Gastroesophageal sphincter (tissue), 4 donors: ENCODE data around the gene LMNA. TPM values are rescaled to one million over a fixed set of nuclear protein-coding genes. Genes with fewer than 3 reads are reported as not detected.
"Not testable (repeated sequence)": the region's sequence is repeated elsewhere in the genome, so short reads cannot be mapped to it uniquely, and the experiment has no call there.

Experiments
- ATAC-seq: fragments of 150-250 bp; one replicate; pipeline ENCODE4 v1.9.1; 2016; ENCODE audit warnings: mild to moderate bottlenecking, moderate library complexity
- H3K27ac ChIP-seq, 4 donors: fragments of 200-600 bp; sonication (generic) in 3 of 4; 1 replicate in 3 of 4; 2 replicates in 1 of 4; pipeline ENCODE4 v1.5.1; 2016 to 2019
- H3K27me3 ChIP-seq: fragments of 200-600 bp; sonication (generic); one replicate; pipeline ENCODE4 v1.5.1; 2019
- H3K36me3 ChIP-seq, 2 donors: fragments of 200-600 bp; sonication (generic); one replicate each; pipeline ENCODE4 v1.5.1; 2019; ENCODE audit warnings: control low read depth in 1 of 2
- H3K4me1 ChIP-seq, 3 donors: fragments of 200-600 bp; sonication (generic); 1 replicate in 2 of 3; 2 replicates in 1 of 3; pipeline ENCODE4 v1.5.1; 2016 to 2019; ENCODE audit warnings: control low read depth in 2 of 3
- H3K4me3 ChIP-seq, 2 donors: fragments of 200-600 bp; sonication (generic); one replicate each; pipeline ENCODE4 v1.5.1; 2019; ENCODE audit warnings: mild to moderate bottlenecking in 1 of 2, moderate library complexity in 1 of 2
- H3K9me3 ChIP-seq, 3 donors: fragments of 200-600 bp; sonication (generic); one replicate each; pipeline ENCODE4 v1.5.1; 2017 to 2019; ENCODE audit warnings: control low read depth in 2 of 3
- EP300 ChIP-seq: sonication (generic); formaldehyde crosslinking; IDR thresholded peaks from one replicate; pipeline ENCODE4 v1.6.1; 2017; ENCODE audit warnings: antibody characterized with exemption, mild to moderate bottlenecking
- POLR2A ChIP-seq, 2 donors: fragments of 450-650 bp; IDR thresholded peaks; one replicate each; pipeline ENCODE4 v1.6.1; 2017; ENCODE audit warnings: antibody characterized with exemption in 2 of 2, mild to moderate bottlenecking in 2 of 2, moderate library complexity in 1 of 2
- POLR2AphosphoS5 ChIP-seq: sonication (generic); formaldehyde crosslinking; IDR thresholded peaks from one replicate; pipeline ENCODE4 v1.6.1; 2017; ENCODE audit warnings: antibody characterized with exemption
- WGBS, 2 donors: methylation state at CpG; one replicate each; pipeline ENCODE4 v1.1.5; 2018; ENCODE audit warnings: low coverage in 1 of 2; 5-methylcytosine and 5-hydroxymethylcytosine counted together
- total RNA-seq, 4 donors: library from RNA; depleted of rRNA; stranded (reverse); fragments of >200 nt; gene quantifications; one replicate each; pipeline ENCODE4 v1.1.0, GENCODE V29; 2016
- TF ChIP-seq, protein P1 (sequence below), 4 experiments: fragments of 200-600 bp in 2 of 4; fragments of 450-650 bp in 2 of 4; sonication (generic) in 1 of 4; IDR thresholded peaks; one replicate each; pipeline ENCODE4 v1.5.1; 2017 to 2019; ENCODE audit warnings: antibody characterized with exemption in 4 of 4, mild to moderate bottlenecking in 2 of 4, moderate library complexity in 2 of 4

Gene LMNA
- total RNA-seq, 4 donors from 2014 or later, result 327 to 617 (median 519) TPM

GRCh38 chr1:156180471-156180870, 66.0 kb downstream of the LMNA start:
- no peak overlapping the region for H3K27ac ChIP-seq
- ATAC-seq, result no peak
- peaks cover 0 to 14% of the 10 kb centered on the region in 2 donors for H3K36me3 ChIP-seq
- H3K27me3 ChIP-seq, result peaks cover 5% of the 10 kb centered on the region
- TF ChIP-seq, protein P1, sequence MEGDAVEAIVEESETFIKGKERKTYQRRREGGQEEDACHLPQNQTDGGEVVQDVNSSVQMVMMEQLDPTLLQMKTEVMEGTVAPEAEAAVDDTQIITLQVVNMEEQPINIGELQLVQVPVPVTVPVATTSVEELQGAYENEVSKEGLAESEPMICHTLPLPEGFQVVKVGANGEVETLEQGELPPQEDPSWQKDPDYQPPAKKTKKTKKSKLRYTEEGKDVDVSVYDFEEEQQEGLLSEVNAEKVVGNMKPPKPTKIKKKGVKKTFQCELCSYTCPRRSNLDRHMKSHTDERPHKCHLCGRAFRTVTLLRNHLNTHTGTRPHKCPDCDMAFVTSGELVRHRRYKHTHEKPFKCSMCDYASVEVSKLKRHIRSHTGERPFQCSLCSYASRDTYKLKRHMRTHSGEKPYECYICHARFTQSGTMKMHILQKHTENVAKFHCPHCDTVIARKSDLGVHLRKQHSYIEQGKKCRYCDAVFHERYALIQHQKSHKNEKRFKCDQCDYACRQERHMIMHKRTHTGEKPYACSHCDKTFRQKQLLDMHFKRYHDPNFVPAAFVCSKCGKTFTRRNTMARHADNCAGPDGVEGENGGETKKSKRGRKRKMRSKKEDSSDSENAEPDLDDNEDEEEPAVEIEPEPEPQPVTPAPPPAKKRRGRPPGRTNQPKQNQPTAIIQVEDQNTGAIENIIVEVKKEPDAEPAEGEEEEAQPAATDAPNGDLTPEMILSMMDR (IDR thresholded peaks at IDR 0.05), result no peak
- TF ChIP-seq EP300, result no peak
- no peak for TF ChIP-seq POLR2A (IDR thresholded peaks at IDR 0.05)
- no peak for TF ChIP-seq POLR2AphosphoS5
- no peaks in the 10 kb centered on the region for H3K4me1 ChIP-seq
- no peak overlapping the region for H3K4me3 ChIP-seq
- 100% methylated on average over 2 to 3 of the region's 3 CpGs for WGBS, 2 donors
- no peaks in the 10 kb centered on the region for H3K9me3 ChIP-seq

DNA sequence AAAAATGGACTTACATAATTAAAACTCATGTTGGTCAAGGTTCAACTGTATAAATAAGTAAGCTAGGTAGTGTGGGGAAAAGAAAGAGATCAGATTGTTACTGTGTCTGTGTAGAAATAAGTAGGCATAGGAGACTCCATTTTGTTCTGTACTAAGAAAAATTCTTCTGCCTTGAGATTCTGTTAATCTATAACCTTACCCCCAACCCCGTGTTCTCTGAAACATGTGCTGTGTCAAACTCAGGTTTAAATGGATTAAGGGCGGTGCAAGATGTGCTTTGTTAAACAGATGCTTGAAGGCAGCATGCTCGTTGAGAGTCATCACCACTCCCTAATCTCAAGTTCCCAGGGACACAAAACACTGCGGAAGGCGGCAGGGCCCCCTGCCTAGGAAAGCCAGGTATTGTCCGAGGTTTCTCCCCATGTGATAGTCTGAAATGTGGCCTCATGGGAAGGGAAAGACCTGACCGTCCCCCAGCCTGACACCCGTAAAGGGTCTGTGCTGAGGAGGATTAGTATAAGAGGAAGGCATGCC, 66.9 kb downstream of the LMNA start:
- H3K27ac ChIP-seq, H3K9me3 ChIP-seq, ATAC-seq, H3K27me3 ChIP-seq, H3K4me1 ChIP-seq, H3K4me3 ChIP-seq, H3K36me3 ChIP-seq: not testable (repeated sequence)
- WGBS, 2 donors, result 29 to 35% methylated on average over 4 to 8 of the region's 8 CpGs

GRCh38 chr1:156182010-156182779, 67.7 kb downstream of the LMNA start:
- not testable (repeated sequence) for H3K36me3 ChIP-seq, H3K4me1 ChIP-seq, H3K27ac ChIP-seq, ATAC-seq, H3K9me3 ChIP-seq, H3K4me3 ChIP-seq, H3K27me3 ChIP-seq
- WGBS, 2 donors, result 59 to 81% methylated on average over 7 to 9 of the region's 12 CpGs

GRCh38 chr1:156186347-156187177, 72.1 kb downstream of the LMNA start:
- not testable (repeated sequence) for H3K4me3 ChIP-seq, H3K27me3 ChIP-seq, H3K9me3 ChIP-seq, ATAC-seq, H3K4me1 ChIP-seq, H3K36me3 ChIP-seq, H3K27ac ChIP-seq
- 81 to 88% methylated on average over 1 to 2 of the region's 2 CpGs for WGBS, 2 donors

Other genes starting within 250 kb of the LMNA start
- gene RIT1, start 203.4 kb upstream of the LMNA start, total RNA-seq, result 10 to 100 TPM; 25.0 to 37.1 (median 30.0) TPM
- 10 to 100 TPM; 20.4 to 57.4 (median 34.6) TPM for gene KHDC4, start 180.3 kb upstream of the LMNA start, total RNA-seq
- gene RXFP4, start 173.1 kb upstream of the LMNA start, total RNA-seq, result under 1 TPM in 1 of 4 donors, not detected in 3; 0.27 TPM
- gene ARHGEF2, start 136.2 kb upstream of the LMNA start, total RNA-seq, result 10 to 100 TPM; 69.7 to 94.0 (median 82.6) TPM
- gene SSR2, start 93.8 kb upstream of the LMNA start, total RNA-seq, result 100 to 1,000 TPM; 103 to 157 (median 146) TPM
- 10 to 100 TPM; 19.6 to 29.6 (median 24.8) TPM for gene UBQLN4, start 60.9 kb upstream of the LMNA start, total RNA-seq
- gene LAMTOR2, start 59.9 kb upstream of the LMNA start, total RNA-seq, result 10 to 100 TPM; 66.8 to 79.3 (median 73.1) TPM
- gene RAB25, start 53.6 kb upstream of the LMNA start, total RNA-seq, result 10 to 100 TPM in 1 of 4 donors, not detected in 3; 22.1 TPM
- under 1 TPM; under 0.01 to 0.78 (median 0.52) TPM for gene MEX3A, start 32.2 kb upstream of the LMNA start, total RNA-seq
- 1 to 10 TPM; 1.7 to 7.5 (median 3.4) TPM for gene SEMA4A, start 38.9 kb downstream of the LMNA start, total RNA-seq
- 10 to 100 TPM in 3 of 4 donors, 1 to 10 TPM in 1; 9.4 to 17.0 (median 12.7) TPM for gene SLC25A44, start 79.4 kb downstream of the LMNA start, total RNA-seq
- gene PMF1, start 98.3 kb downstream of the LMNA start, total RNA-seq, result 10 to 100 TPM; 49.3 to 58.9 (median 51.8) TPM
- under 1 TPM in 1 of 4 donors, not detected in 3; 0.54 TPM for gene BGLAP, start 127.5 kb downstream of the LMNA start, total RNA-seq
- 1 to 10 TPM; 1.2 to 3.4 (median 1.6) TPM for gene PAQR6, start 133.3 kb downstream of the LMNA start, total RNA-seq
- gene SMG5, start 168.1 kb downstream of the LMNA start, total RNA-seq, result 100 to 1,000 TPM in 1 of 4 donors, 10 to 100 TPM in 3; 60.2 to 106 (median 69.1) TPM
- gene TMEM79, start 169.6 kb downstream of the LMNA start, total RNA-seq, result 1 to 10 TPM; 1.6 to 4.7 (median 3.2) TPM
- gene GLMP, start 181.0 kb downstream of the LMNA start, total RNA-seq, result 10 to 100 TPM; 31.9 to 53.0 (median 38.6) TPM
- not detected for gene VHLL, start 184.6 kb downstream of the LMNA start, total RNA-seq
- 100 to 1,000 TPM; 189 to 224 (median 209) TPM for gene CCT3, start 223.6 kb downstream of the LMNA start, total RNA-seq
- gene TSACC, start 223.8 kb downstream of the LMNA start, total RNA-seq, result not detected